GM20000 (cell line): Measurements from ENCODE around the gene ACOX3.

Experiments used
- DNase-seq: peaks from one replicate; pipeline ENCODE4 v3.0.0; 2012; ENCODE audit warnings: low spot score
- CTCF ChIP-seq: IDR thresholded peaks from 2 replicates; pipeline ENCODE4 v1.5.1; 2012; ENCODE audit warnings: mild to moderate bottlenecking, control low read depth; ENCODE audit errors: extremely low read depth, missing control alignments

Gene ACOX3

DNA sequence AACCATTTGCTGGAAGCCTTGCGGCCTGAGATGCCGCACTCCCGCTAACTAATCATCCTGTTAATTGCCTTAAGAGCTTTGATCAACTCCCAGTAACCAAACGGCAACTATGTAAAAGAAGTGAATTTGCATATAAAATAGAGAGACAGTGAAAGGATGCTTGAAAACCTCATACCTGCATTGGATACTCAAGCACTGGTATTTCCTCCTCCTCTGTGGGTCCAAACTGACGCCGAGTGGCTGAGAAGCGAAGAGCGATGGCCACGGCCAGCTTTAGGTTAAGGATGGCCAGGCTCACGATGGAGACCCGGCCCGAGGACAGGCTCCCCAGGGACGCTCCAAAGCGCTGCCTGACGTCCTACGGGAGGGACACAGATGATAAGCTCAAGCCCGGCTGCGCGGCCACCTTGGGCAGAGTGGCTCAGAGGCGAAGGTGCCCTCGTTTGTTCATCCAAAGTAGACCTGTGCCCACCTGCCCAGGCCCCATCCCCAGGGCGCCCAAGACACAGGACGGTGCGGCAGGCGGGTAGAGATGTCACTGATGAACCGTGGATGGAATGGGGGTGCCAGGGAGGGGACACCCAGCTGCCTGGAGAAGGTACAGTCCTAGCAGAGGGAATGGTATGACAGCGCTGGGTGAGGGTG is 43.6 kb downstream of the ACOX3 start:
- TF ChIP-seq CTCF: no peak
- no peak for DNase-seq

- TF ChIP-seq CTCF: no peak
- DNase-seq: no peak
Observed at GRCh38 chr4:8395504-8396296, 44.8 kb downstream of the ACOX3 start.

DNA sequence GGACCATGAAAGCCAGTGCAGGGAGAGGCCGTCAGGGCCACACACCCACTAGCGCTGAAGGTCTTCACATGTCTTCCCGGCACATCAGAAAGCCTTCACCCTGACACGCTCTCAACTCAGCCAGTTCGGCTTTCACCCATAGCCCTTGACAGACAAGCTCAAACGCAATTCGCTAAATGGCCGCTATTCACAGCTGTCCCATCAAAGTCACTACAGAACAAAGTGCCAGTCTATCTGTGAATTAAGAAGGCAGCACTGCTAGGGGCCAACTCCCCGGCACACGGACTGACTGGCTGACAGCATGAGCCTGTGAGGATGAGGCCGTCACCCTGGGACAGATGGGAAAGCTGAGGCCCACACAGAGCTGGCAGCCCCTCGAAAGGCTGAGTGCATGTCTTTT is 45.7 kb downstream of the ACOX3 start:
- TF ChIP-seq CTCF: no peak
- DNase-seq: no peak

DNA sequence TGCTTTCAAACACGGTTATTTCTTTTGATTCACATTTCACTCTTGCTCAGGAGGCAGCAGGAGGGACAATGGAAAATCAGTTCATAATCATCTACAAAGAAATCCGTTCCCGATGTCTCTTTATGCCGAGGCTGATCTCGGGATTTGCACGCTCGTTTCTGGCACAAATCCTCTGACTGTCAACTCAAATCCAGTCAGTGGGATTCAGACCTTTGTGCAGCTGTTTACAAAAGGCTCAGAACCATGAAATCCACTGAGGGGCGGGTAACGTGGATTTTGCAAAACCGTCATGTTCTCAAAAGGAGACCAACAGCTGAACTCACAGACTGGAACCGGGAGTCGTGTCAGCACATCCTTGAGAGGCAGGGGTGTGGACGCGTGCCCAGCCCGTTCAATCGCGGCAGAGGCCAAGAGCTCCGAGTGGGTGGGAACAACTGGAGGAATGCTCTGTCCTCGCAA is 46.4 kb downstream of the ACOX3 start:
- TF ChIP-seq CTCF: no peak
- no peak for DNase-seq

DNA sequence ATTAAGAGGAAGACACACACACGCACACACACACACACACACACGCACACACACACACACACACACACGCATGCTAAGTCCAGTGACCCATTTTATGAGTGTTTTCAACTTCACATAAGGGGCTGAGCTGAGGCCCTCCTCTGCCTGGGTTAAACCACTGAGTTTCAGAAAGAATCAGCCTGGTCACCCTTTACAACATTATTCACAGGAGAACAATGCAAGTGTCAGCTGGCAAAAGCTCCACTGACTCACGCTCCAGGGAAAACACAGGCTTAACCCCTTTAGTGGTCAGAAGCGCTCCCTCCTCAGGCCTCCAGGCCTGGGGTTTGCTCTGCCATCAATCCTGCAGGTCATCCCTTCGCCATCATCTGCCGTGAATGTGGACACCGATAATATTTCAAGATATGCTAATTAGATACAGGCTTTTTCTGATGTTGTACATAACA is 46.9 kb downstream of the ACOX3 start:
- DNase-seq: no peak
- no peak for TF ChIP-seq CTCF

DNA sequence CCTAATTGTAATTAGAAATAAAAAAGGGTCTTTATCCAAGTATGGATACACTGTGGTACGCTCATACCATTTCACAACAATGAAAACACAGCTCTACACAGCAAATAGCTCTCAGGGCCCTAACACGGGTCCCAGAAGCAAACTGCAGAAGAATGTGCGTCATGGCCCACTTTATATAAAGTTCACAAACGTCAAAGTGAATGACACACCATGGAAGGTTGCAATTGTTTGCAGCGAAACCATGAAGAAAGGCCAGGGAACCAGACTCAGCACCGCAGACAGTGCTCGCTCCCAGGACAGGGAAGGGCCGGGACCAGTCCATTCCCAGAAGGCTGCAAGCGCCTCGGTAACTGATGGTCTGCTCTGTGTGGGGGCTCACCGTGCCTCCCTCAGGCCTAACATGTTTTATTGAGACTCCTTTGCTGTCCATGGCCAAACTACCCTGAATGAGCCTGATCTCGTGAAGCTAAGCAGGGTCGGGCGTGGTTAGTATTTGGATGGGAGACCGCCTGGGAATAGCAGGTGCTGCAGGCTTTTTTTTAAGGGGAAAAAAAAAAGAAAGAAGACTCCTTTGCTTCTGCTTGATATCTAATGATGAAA is 47.8 kb downstream of the ACOX3 start:
- no peak for TF ChIP-seq CTCF
- no peak for DNase-seq

- TF ChIP-seq CTCF: no peak
- DNase-seq: peak; percentile 68
Observed at GRCh38 chr4:8391972-8392371, 48.6 kb downstream of the ACOX3 start.
